GM12801 (cell line): ENCODE data around the gene GPR52.

Experiments
- TF ChIP-seq, protein P1 (sequence below): IDR thresholded peaks from one replicate; pipeline ENCODE4 v1.5.1; 2011; ENCODE audit warnings: control low read depth; ENCODE audit not compliant: insufficient read length; ENCODE audit errors: extremely low read depth

Gene GPR52

DNA sequence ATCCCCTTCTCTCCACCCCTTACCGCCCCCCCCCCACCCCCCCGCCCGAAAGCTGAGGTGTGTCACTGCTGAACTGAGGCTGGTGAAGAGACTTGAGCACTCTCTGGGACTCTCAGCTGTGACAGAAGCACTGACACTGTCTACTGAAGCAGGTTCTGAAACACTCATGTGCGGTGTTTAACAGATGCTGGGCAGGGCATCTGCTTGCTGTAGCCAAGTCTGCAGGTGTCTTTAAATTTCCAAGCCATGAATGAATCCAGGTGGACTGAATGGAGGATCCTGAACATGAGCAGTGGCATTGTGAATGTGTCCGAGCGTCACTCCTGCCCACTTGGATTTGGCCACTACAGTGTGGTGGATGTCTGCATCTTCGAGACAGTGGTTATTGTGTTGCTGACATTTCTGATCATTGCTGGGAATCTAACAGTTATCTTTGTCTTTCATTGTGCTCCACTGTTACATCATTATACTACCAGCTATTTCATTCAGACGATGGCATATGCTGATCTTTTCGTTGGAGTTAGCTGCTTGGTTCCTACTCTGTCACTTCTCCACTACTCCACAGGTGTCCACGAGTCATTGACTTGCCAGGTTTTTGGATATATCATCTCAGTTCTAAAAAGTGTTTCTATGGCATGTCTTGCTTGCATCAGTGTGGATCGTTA, at the start of gene GPR52:
TSS of gene GPR52 (plus strand) at position 99 of the 665 bp plus-strand sequence. CDS start at position 247, 148 bp downstream.
- TF ChIP-seq, protein P1, sequence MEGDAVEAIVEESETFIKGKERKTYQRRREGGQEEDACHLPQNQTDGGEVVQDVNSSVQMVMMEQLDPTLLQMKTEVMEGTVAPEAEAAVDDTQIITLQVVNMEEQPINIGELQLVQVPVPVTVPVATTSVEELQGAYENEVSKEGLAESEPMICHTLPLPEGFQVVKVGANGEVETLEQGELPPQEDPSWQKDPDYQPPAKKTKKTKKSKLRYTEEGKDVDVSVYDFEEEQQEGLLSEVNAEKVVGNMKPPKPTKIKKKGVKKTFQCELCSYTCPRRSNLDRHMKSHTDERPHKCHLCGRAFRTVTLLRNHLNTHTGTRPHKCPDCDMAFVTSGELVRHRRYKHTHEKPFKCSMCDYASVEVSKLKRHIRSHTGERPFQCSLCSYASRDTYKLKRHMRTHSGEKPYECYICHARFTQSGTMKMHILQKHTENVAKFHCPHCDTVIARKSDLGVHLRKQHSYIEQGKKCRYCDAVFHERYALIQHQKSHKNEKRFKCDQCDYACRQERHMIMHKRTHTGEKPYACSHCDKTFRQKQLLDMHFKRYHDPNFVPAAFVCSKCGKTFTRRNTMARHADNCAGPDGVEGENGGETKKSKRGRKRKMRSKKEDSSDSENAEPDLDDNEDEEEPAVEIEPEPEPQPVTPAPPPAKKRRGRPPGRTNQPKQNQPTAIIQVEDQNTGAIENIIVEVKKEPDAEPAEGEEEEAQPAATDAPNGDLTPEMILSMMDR, result no peak

DNA sequence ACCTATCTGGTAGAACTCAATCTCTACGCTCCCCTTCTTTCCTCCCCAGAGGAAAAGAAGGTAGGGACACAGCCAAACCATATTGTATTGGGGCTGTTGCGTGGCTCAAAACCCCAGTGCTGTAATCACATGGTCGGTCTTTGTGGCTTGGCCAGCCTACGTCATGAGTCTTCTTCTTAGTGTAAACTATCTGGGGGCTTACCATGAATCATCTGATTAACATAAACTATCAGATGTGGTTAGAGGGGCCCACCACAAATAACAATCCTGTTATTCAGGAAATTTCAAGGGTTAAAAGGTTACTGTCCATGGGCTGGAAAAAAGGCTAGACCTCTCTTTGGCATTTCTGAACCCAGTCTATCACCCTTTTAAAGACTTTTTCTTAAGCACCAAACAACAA, 49.5 kb upstream of the GPR52 start:
- TF ChIP-seq, protein P1, result no peak

- TF ChIP-seq, protein P1, result no peak
Measured at GRCh38 chr1:174399211-174399610, 48.6 kb upstream of the GPR52 start.

DNA sequence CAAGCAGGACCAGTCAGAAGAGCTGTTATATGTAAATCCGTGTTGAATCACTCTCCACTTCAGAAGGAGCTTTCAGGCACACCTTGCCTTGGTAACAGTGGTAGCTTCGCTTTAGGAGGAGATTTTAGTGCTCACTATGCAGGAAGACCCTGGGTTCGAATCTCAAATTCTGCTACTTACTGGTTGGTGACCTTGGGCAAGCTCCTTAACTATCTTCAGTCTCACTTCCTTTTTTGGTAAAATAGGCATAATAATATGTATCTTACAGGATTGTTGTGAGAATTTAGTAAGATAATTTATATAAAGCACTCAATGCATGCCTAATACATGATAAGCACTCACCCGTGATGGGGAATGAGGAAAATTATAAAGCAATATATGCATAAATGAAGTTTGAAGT, 46.7 kb upstream of the GPR52 start:
- TF ChIP-seq, protein P1, result no peak

DNA sequence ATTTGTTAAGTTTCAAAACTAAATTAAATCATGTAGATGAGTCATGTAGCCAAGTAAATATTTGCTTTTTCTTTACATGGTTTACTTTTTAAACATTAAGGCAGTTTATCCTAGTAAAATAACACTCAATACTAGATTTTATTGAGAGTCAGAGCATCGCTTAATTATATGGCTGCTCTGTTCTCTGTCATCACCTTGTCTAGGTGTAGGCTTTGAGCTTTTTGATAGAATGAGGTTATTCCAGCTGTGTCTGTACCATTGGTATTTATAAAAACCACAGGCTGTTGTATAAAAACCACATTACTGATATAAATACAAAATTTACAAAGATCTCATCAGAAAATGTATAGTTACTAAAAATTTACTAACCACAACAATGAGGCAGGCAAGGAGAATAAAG, 42.5 kb upstream of the GPR52 start:
- TF ChIP-seq, protein P1, result no peak

GRCh38 chr1:174406421-174406820, 41.3 kb upstream of the GPR52 start:
- TF ChIP-seq, protein P1, result no peak

DNA sequence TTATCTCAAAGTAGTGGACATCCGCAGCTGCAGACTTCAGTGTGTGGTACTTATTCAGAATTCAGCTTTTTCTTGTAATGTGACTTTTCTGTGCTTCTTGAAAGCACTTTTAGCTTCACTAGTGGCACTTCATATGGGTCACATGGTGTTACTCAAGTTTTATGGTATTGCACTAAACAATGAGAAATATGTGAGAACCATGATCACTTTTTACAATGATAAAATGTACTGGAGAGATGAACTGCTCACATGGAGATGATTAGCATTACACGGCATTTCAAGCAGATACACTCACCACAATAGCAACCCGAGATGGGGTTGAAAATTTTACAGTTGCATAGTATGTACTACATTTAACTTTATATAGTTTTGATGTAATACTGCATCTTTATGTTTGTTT, 40.1 kb upstream of the GPR52 start:
- TF ChIP-seq, protein P1, result no peak

GRCh38 chr1:174408146-174408545, 39.6 kb upstream of the GPR52 start:
- TF ChIP-seq, protein P1, result no peak
